Type B pancreatic cell (in vitro differentiated cells): ENCODE results near the gene SDK1. TPM values are rescaled to one million over a fixed set of nuclear protein-coding genes. Genes with fewer than 3 reads are reported as not detected.

ENCODE experiments used
- DNase-seq: peaks from one replicate; pipeline ENCODE4 v3.0.0; 2021; ENCODE audit warnings: mixed read lengths; ENCODE audit not compliant: unreplicated experiment; ENCODE audit errors: extremely low spot score
- H3K27ac Mint-ChIP-seq: 2 replicates; pipeline ENCODE4 v1.8.0; 2021; ENCODE audit warnings: mild to moderate bottlenecking, mixed read lengths
- H3K27me3 Mint-ChIP-seq: 2 replicates; pipeline ENCODE4 v1.8.0; 2021; ENCODE audit warnings: mixed read lengths
- H3K36me3 Mint-ChIP-seq: 2 replicates; pipeline ENCODE4 v1.8.0; 2021; ENCODE audit warnings: mixed read lengths
- H3K4me1 Mint-ChIP-seq: one replicate; pipeline ENCODE4 v1.8.0; 2021; ENCODE audit warnings: mixed read lengths; ENCODE audit not compliant: unreplicated experiment
- H3K4me3 Mint-ChIP-seq: 2 replicates; pipeline ENCODE4 v1.8.0; 2021; ENCODE audit warnings: mild to moderate bottlenecking, mixed read lengths
- H3K9me3 Mint-ChIP-seq: 2 replicates; pipeline ENCODE4 v1.8.0; 2021; ENCODE audit warnings: mixed read lengths
- total RNA-seq: library from RNA; stranded (reverse); gene quantifications from 2 replicates; pipeline ENCODE4 v1.2.1, GENCODE V29; 2021; ENCODE audit warnings: low replicate concordance
- TF ChIP-seq, protein P1 (sequence below): fragments of 200-600 bp; sonication (generic); conservative IDR thresholded peaks from 2 replicates; pipeline ENCODE4 v1.5.0; 2021; ENCODE audit warnings: antibody characterized with exemption, mild to moderate bottlenecking

Gene SDK1
- total RNA-seq, 1 donor from 2014 or later = 26.1 TPM

- Mint-ChIP-seq H3K36me3 (no peaks in the 10 kb centered on the region), H3K27me3 (peaks cover 12% of the 10 kb centered on the region), H3K4me3 (no peak overlapping the region), H3K9me3 (no peaks in the 10 kb centered on the region), H3K27ac (no peak overlapping the region), H3K4me1 (no peaks in the 10 kb centered on the region)
- TF ChIP-seq, protein P1, sequence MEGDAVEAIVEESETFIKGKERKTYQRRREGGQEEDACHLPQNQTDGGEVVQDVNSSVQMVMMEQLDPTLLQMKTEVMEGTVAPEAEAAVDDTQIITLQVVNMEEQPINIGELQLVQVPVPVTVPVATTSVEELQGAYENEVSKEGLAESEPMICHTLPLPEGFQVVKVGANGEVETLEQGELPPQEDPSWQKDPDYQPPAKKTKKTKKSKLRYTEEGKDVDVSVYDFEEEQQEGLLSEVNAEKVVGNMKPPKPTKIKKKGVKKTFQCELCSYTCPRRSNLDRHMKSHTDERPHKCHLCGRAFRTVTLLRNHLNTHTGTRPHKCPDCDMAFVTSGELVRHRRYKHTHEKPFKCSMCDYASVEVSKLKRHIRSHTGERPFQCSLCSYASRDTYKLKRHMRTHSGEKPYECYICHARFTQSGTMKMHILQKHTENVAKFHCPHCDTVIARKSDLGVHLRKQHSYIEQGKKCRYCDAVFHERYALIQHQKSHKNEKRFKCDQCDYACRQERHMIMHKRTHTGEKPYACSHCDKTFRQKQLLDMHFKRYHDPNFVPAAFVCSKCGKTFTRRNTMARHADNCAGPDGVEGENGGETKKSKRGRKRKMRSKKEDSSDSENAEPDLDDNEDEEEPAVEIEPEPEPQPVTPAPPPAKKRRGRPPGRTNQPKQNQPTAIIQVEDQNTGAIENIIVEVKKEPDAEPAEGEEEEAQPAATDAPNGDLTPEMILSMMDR = no peak
- no peak for DNase-seq
Observed at GRCh38 chr7:3292694-3293093, 8.4 kb upstream of the SDK1 start.

DNA sequence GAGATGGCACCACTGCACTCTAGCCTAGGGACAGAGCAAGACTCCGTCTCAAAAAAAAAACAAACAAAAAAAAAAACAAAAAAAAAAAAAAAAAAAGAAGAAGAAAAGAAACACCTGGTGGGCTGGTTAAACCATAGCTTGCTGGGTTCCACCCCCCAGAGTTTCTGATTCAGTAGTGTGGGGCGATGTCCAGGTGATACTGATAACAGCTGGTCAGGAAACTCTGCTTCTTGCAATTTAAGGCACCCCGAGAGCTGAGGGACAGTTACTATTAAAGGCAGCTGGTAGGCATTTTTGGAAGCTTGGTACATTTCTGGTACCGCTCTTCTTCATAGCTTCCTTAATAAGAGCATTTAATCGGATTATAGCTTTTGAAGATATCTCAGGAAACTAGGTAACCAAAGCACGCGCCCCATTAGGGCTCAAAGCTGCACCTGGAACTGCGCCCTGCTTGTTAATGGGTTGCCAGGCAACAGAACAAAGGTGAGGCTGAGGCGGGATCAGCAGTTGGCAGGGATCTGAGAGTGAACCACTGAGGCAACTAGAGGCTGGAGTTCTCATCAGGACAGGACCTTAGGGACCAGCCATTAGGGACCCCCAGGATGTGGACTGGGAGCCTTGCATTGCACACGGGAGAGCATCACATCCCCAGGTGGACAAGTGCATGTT, 6.5 kb upstream of the SDK1 start:
- H3K36me3 Mint-ChIP-seq = no peaks in the 10 kb centered on the region
- no peak for DNase-seq
- peaks cover 17% of the 10 kb centered on the region for H3K27me3 Mint-ChIP-seq
- H3K4me3 Mint-ChIP-seq = peak overlapping the region; percentile 47
- peak overlapping the region; percentile 51 for H3K27ac Mint-ChIP-seq
- no peaks in the 10 kb centered on the region for H3K9me3 Mint-ChIP-seq
- peaks cover 3% of the 10 kb centered on the region for H3K4me1 Mint-ChIP-seq
- TF ChIP-seq, protein P1 = no peak

GRCh38 chr7:3297105-3297819, 3.8 kb upstream of the SDK1 start:
- TF ChIP-seq, protein P1 = no peak
- no peak for DNase-seq
- Mint-ChIP-seq H3K4me3 (no peak overlapping the region), H3K27me3 (peaks cover 15% of the 10 kb centered on the region), H3K27ac (no peak overlapping the region), H3K36me3 (no peaks in the 10 kb centered on the region), H3K4me1 (peaks cover 12% of the 10 kb centered on the region), H3K9me3 (no peaks in the 10 kb centered on the region)

GRCh38 chr7:3300221-3300650, 816 bp upstream of the SDK1 start:
- no peak for DNase-seq
- TF ChIP-seq, protein P1 = no peak
- Mint-ChIP-seq H3K36me3 (no peaks in the 10 kb centered on the region), H3K9me3 (no peaks in the 10 kb centered on the region), H3K27ac (peak overlapping the region; percentile 57), H3K27me3 (peaks cover 28% of the 10 kb centered on the region), H3K4me1 (peaks cover 21% of the 10 kb centered on the region), H3K4me3 (peak overlapping the region; percentile 77)

DNA sequence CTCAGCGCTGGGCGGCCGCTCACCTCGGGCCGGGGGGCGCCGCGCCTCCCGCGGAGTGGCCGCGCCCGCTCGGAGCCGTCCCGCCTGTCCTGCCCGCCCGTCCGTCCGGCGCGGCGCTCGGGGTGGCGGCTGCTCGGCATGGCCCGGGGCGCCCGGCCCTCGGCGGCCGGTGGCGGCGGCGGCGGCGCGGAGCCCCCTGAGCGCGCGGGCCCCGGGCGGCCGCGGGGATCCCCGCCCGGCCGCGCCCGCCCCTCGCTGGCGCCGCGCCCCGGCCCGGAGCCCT, 338 bp downstream of the SDK1 start:
- H3K4me1 Mint-ChIP-seq = peaks cover 21% of the 10 kb centered on the region
- H3K4me3 Mint-ChIP-seq = no peak overlapping the region
- DNase-seq = no peak
- no peak overlapping the region for H3K27ac Mint-ChIP-seq
- no peaks in the 10 kb centered on the region for H3K9me3 Mint-ChIP-seq
- H3K36me3 Mint-ChIP-seq = no peaks in the 10 kb centered on the region
- TF ChIP-seq, protein P1 = no peak
- peaks cover 28% of the 10 kb centered on the region for H3K27me3 Mint-ChIP-seq
